GM12878 (cell line): ENCODE data around the gene TNK2. TPM values are rescaled to one million over a fixed set of nuclear protein-coding genes. Genes with fewer than 3 reads are reported as not detected.

ENCODE experiments used
- CHD4 ChIP-seq: fragments of 200-600 bp; sonication (generic); IDR thresholded peaks from 2 replicates; pipeline ENCODE4 v1.6.1; 2016; ENCODE audit warnings: mild to moderate bottlenecking
- EED ChIP-seq: sonication (generic); IDR thresholded peaks from 2 replicates; pipeline ENCODE4 v1.6.1; 2016; ENCODE audit warnings: antibody characterized with exemption, low read depth
- EP300 ChIP-seq, 2 experiments: fragments of 150-350 bp in 1 of 2; IDR thresholded peaks; 2 replicates each; pipeline ENCODE4 v1.6.1; 2011 to 2012; ENCODE audit warnings: low read depth in 2 of 2, low read length in 2 of 2, borderline replicate concordance in 1 of 2, improper control_type of control experiment in 1 of 2, inconsistent platforms in 1 of 2; ENCODE audit not compliant: control insufficient read depth in 1 of 2
- JUNB ChIP-seq: IDR thresholded peaks from 2 replicates; pipeline ENCODE4 v1.6.1; 2016; ENCODE audit warnings: antibody characterized with exemption, mild to moderate bottlenecking
- NFIC ChIP-seq: IDR thresholded peaks from 2 replicates; pipeline ENCODE4 v1.6.1; 2012; ENCODE audit warnings: low read depth, mild to moderate bottlenecking, inconsistent platforms, low read length, moderate library complexity
- NR2C1 ChIP-seq: fragments of 450-650 bp; IDR thresholded peaks from 2 replicates; pipeline ENCODE4 v1.6.1; 2017; ENCODE audit warnings: antibody characterized with exemption, mild to moderate bottlenecking, moderate library complexity
- NR2C2 ChIP-seq: IDR thresholded peaks from 2 replicates; pipeline ENCODE4 v1.6.1; 2011; ENCODE audit warnings: borderline replicate concordance, low read depth; ENCODE audit not compliant: control insufficient read depth, insufficient read length
- RCOR1 ChIP-seq: conservative IDR thresholded peaks from 2 replicates; pipeline ENCODE4 v1.6.1; 2012; ENCODE audit warnings: low read depth, low read length, improper control_type of control experiment
- SIX5 ChIP-seq: IDR thresholded peaks from 2 replicates; pipeline ENCODE4 v1.6.1; 2011; ENCODE audit warnings: mild to moderate bottlenecking, low read depth, low read length, moderate library complexity; ENCODE audit not compliant: severe bottlenecking
- ZNF687 ChIP-seq: fragments of 450-650 bp; IDR thresholded peaks from 2 replicates; pipeline ENCODE4 v1.6.1; 2017; ENCODE audit warnings: mild to moderate bottlenecking, moderate library complexity
- ZSCAN29 ChIP-seq: fragments of 450-650 bp; IDR thresholded peaks from 2 replicates; pipeline ENCODE4 v1.6.1; 2017; ENCODE audit warnings: mild to moderate bottlenecking, moderate library complexity
- polyA plus RNA-seq, 11 experiments: library from polyadenylated mRNA; depleted of rRNA in 4 of 11; unstranded in 6 of 11; stranded (reverse) in 5 of 11; fragments of >200 nt; fragmentation: Nextera tagmentation in 4 of 11; fragmentation: Illumina TruSeq in 1 of 11; extraction: Ambion mirVana in 4 of 11; extraction: Trizol in 1 of 11; gene quantifications; 1 replicate in 1 of 11; 2 replicates in 10 of 11; pipeline versions ENCODE4 v1.2.1 to v1.2.3, GENCODE V29; 2011 to 2016; ENCODE audit warnings: inconsistent platforms in 2 of 11, missing spikeins in 2 of 11, low read depth in 1 of 11
- total RNA-seq, 4 experiments: library from RNA; depleted of rRNA in 3 of 4; stranded (reverse); fragments of >200 nt in 3 of 4; fragmentation: Illumina TruSeq in 1 of 4; extraction: Trizol in 1 of 4; gene quantifications; 2 replicates each; pipeline versions ENCODE4 v1.2.1 to v1.2.3, GENCODE V29; 2013 to 2021
- TF ChIP-seq, protein P1 (sequence below): fragments of 450-650 bp; formaldehyde crosslinking; IDR thresholded peaks from 2 replicates; pipeline ENCODE4 v1.4.0; 2022; ENCODE audit warnings: mild to moderate bottlenecking, moderate library complexity

Gene TNK2
- total and polyA plus RNA-seq, 10 of the 15 experiments (the other 5 are each of a cell fraction or from before 2014, with no cell fraction given) = 0.13 to 47.8 (median 10.8) TPM

DNA sequence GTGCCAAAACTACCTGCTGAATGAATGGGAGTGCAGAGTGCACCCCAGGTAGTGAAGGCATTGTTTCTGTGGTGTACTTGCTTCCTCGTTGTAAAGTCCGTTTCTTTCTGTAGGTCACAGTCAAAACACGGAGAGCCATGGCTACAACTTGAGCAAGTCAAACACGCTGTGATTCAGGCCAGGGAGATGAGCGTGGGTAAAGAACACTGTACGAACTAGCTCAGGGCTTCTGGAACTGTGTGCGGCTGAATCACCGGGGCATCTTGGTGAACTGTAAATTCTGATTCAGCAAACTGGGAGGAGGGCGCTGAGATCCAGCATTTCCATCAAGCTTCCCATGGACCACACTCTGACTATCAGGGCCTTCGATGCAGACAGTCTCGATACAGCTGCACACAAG is 5.0 kb upstream of the TNK2 start (continued):
- TF ChIP-seq, protein P1, sequence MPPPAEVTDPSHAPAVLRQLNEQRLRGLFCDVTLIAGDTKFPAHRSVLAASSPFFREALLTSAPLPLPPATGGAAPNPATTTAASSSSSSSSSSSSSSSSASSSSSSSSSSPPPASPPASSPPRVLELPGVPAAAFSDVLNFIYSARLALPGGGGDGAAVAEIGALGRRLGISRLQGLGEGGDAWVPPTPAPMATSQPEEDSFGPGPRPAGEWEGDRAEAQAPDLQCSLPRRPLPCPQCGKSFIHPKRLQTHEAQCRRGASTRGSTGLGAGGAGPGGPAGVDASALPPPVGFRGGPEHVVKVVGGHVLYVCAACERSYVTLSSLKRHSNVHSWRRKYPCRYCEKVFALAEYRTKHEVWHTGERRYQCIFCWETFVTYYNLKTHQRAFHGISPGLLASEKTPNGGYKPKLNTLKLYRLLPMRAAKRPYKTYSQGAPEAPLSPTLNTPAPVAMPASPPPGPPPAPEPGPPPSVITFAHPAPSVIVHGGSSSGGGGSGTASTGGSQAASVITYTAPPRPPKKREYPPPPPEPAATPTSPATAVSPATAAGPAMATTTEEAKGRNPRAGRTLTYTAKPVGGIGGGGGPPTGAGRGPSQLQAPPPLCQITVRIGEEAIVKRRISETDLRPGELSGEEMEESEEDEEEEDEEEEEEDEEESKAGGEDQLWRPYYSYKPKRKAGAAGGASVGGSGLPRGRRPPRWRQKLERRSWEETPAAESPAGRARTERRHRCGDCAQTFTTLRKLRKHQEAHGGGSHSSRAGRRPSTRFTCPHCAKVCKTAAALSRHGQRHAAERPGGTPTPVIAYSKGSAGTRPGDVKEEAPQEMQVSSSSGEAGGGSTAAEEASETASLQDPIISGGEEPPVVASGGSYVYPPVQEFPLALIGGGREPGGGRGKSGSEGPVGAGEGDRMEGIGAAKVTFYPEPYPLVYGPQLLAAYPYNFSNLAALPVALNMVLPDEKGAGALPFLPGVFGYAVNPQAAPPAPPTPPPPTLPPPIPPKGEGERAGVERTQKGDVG (CRISPR knock-in tag) = no peak
- no peak for TF ChIP-seq RCOR1
- no peak for TF ChIP-seq NR2C2
- TF ChIP-seq EP300 (IDR thresholded peaks at IDR 0.05; ENCODE audit: borderline replicate concordance in 1 of 2, control insufficient read depth in 1 of 2, low read depth in 2 of 2, low read length in 2 of 2) = no peak
- TF ChIP-seq SIX5 = no peak
- no peak for TF ChIP-seq JUNB
- no peak for TF ChIP-seq ZNF687
- no peak for TF ChIP-seq EED
- TF ChIP-seq NFIC = no peak
- no peak for TF ChIP-seq ZSCAN29
- TF ChIP-seq CHD4 = no peak
- no peak for TF ChIP-seq NR2C1
